Rectal smooth muscle tissue (tissue), 1 donor: ENCODE data around the gene SYNPO.

Source experiments
- H3K27ac ChIP-seq: one replicate; pipeline ENCODE4 v1.7.0; 2013; ENCODE audit warnings: low read depth, low read length, inconsistent platforms
- H3K27me3 ChIP-seq: one replicate; pipeline ENCODE4 v1.7.0; 2013; ENCODE audit warnings: low read length; ENCODE audit not compliant: control insufficient read depth, insufficient read depth
- H3K36me3 ChIP-seq: one replicate; pipeline ENCODE4 v1.7.0; 2013; ENCODE audit warnings: low read length; ENCODE audit not compliant: control insufficient read depth, insufficient read depth
- H3K4me1 ChIP-seq: one replicate; pipeline ENCODE4 v1.7.0; 2013; ENCODE audit warnings: low read length; ENCODE audit not compliant: control insufficient read depth, insufficient read depth
- H3K4me3 ChIP-seq: one replicate; pipeline ENCODE4 v1.7.0; 2013; ENCODE audit warnings: low read length
- H3K9ac ChIP-seq: one replicate; pipeline ENCODE4 v1.7.0; 2013; ENCODE audit warnings: low read length

The SYNPO gene

GRCh38 chr5:150651382-150651781 is 10.9 kb downstream of the SYNPO start:
- no peak overlapping the region for H3K9ac ChIP-seq
- H3K4me1 ChIP-seq = no peaks in the 10 kb centered on the region
- H3K36me3 ChIP-seq = peaks cover 7% of the 10 kb centered on the region
- no peak overlapping the region for H3K4me3 ChIP-seq
- H3K27ac ChIP-seq = no peak overlapping the region
- H3K27me3 ChIP-seq = no peaks in the 10 kb centered on the region

GRCh38 chr5:150651924-150652671 is 11.6 kb downstream of the SYNPO start:
- H3K36me3 ChIP-seq = peaks cover 7% of the 10 kb centered on the region
- H3K4me1 ChIP-seq = peaks cover 2% of the 10 kb centered on the region
- H3K4me3 ChIP-seq = no peak overlapping the region
- H3K9ac ChIP-seq = no peak overlapping the region
- no peaks in the 10 kb centered on the region for H3K27me3 ChIP-seq
- no peak overlapping the region for H3K27ac ChIP-seq

DNA sequence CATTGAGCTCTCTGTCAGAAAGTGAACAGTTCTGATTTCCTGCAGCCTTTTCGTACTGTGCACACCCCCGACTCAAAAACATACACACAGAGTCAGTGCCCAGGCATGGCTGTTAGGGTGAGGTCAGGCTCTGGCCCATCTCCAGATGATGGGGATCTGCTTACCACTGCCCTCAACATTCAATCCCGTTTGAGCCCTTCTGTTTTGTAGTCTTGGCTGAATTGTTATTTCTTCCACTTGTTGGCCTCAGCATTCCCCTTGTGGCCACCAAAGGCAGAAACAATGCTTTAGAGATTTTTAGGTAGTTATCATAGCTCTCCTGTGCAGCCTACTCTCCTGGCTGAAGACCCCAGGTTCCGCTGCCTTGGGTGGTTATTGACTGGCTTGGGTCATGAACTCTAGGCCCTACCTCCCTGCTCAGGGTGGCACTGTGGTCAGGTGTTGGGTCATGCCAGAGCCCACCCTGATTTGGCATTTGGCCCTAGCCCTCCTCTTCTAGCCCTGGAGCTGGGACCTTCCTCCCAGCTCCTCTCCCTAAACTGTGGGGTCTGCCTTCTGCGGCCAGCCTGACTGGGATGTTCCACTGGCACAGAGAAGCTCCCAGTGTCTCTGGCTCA is 12.8 kb downstream of the SYNPO start:
- H3K9ac ChIP-seq = no peak overlapping the region

DNA sequence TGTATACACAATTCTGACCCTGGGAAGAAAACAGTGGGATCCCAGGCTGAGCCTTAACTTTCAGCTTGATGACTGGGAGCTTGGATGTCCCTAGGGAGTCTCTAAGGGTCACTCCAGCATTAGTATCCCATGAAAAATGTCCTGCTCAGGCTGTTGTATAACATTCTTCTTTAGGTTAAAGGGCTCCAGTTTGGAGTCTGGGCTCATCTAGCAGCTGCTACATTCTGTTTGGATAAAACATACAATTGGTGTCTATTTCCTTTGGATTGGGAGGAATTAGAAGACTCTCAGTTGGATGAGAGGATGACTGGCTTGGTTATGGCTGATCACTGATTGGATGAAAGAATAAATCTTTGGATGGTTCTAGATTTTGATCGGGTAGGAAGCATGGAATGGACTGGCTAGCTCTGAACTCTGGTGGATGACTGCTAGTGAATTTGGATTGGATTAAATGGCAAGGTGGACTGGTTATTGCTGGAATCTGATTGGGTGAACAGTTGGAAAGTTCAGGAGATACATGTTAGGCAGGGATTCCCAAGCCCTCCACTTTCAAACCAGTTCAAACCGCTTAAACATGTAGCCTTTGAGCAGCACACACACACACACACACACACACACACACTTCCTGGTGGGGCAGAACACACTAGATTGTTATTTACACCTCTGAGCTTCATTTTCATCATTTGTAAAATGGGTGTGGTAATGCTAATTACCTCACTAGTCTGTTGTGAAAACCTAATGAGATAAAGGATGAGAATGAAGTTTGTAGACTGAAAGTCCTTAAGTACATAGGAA is 13.5 kb downstream of the SYNPO start:
- no peaks in the 10 kb centered on the region for H3K36me3 ChIP-seq
- H3K27ac ChIP-seq = no peak overlapping the region
- H3K9ac ChIP-seq = no peak overlapping the region

More for the DNA sequence above, 12.8 kb downstream of the SYNPO start:
- H3K27ac ChIP-seq = no peak overlapping the region
- H3K27me3 ChIP-seq = no peaks in the 10 kb centered on the region
- H3K36me3 ChIP-seq = peaks cover 5% of the 10 kb centered on the region
- H3K4me3 ChIP-seq = no peak overlapping the region
- peaks cover 7% of the 10 kb centered on the region for H3K4me1 ChIP-seq

DNA sequence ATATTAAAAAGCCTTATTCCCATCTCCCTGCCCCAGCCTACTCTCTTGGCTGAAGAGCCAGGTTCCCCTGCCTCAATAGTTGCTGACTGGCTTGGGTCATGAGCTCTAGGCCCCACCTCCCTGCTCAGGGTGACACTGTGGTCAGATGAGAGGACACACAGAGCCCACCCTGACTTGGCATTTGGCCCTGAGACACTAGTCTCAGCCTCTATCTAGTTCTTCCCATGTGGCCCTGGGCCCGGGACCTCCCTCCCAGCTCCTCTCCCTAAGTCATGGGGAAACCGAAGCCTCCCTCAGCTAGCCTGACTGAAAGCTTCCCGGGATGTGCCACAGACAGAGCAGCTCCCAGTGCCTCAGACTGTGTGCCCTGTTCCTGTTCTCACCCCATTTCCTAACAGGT is 14.8 kb downstream of the SYNPO start:
- H3K9ac ChIP-seq = no peak overlapping the region

More for the DNA sequence above, 13.5 kb downstream of the SYNPO start:
- Histone ChIP-seq H3K4me1 (peaks cover 7% of the 10 kb centered on the region), H3K27me3 (no peaks in the 10 kb centered on the region), H3K4me3 (no peak overlapping the region)

DNA sequence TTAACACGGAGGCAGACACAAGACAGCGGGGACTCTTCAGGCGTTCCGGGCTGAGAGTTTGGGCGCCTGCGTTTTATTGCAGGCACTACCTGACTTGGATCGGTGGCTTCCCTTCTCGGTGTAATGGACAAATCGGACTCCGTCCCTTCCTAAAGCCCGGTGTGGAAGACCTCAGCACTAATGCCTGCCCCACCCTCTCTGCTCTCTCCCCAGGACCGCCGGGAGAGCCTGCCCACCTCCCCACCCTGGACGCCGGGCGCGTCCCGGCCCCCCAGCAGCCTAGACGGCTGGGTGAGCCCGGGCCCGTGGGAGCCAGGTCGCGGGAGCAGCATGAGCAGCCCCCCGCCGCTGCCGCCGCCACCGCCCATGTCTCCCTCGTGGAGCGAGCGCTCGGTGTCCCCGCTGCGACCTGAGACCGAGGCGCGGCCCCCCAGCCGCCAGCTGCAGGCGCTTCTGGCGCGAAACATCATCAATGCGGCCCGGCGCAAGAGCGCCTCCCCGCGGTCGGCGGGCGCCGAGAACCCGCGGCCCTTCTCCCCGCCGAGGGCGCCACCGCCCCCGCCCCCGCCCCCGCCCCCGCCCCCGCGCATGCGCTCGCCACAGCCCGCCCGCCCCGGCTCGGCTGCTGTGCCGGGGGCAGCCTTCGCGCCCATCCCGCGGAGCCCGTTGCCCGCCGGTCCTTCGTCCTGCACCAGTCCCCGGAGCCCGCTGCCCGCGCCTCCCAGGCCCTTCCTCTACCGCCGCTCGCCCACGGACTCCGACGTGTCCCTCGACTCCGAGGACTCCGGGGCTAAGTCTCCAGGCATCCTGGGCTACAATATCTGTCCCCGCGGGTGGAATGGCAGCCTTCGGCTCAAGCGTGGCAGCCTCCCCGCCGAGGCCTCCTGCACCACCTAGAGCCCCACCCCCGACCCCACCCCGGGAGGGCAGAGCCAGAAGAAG is 16.0 kb downstream of the SYNPO start:
- Histone ChIP-seq H3K9ac (no peak overlapping the region), H3K27me3 (no peaks in the 10 kb centered on the region), H3K4me3 (peak overlapping the region; percentile 69), H3K4me1 (peaks cover 7% of the 10 kb centered on the region), H3K27ac (no peak overlapping the region), H3K36me3 (no peaks in the 10 kb centered on the region)

More for the DNA sequence above, 14.8 kb downstream of the SYNPO start:
- H3K36me3 ChIP-seq = no peaks in the 10 kb centered on the region
- H3K4me1 ChIP-seq = peaks cover 7% of the 10 kb centered on the region
- H3K4me3 ChIP-seq = no peak overlapping the region
- H3K27ac ChIP-seq = no peak overlapping the region
- no peaks in the 10 kb centered on the region for H3K27me3 ChIP-seq

DNA sequence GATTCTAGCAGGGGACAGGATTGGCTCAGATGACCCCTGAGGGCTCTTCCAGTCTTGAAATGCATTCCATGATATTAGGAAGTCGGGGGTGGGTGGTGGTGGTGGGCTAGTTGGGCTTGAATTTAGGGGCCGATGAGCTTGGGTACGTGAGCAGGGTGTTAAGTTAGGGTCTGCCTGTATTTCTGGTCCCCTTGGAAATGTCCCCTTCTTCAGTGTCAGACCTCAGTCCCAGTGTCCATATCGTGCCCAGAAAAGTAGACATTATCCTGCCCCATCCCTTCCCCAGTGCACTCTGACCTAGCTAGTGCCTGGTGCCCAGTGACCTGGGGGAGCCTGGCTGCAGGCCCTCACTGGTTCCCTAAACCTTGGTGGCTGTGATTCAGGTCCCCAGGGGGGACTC is 17.7 kb downstream of the SYNPO start:
- H3K4me1 ChIP-seq = peaks cover 7% of the 10 kb centered on the region
- H3K9ac ChIP-seq = no peak overlapping the region
- no peak overlapping the region for H3K27ac ChIP-seq
- H3K27me3 ChIP-seq = no peaks in the 10 kb centered on the region
- H3K4me3 ChIP-seq = no peak overlapping the region
- H3K36me3 ChIP-seq = no peaks in the 10 kb centered on the region

GRCh38 chr5:150658699-150659265 is 18.3 kb downstream of the SYNPO start:
- H3K4me3 ChIP-seq = no peak overlapping the region
- H3K4me1 ChIP-seq = peaks cover 7% of the 10 kb centered on the region
- H3K9ac ChIP-seq = no peak overlapping the region
- H3K36me3 ChIP-seq = no peaks in the 10 kb centered on the region
- no peak overlapping the region for H3K27ac ChIP-seq
- no peaks in the 10 kb centered on the region for H3K27me3 ChIP-seq

GRCh38 chr5:150659360-150660107 is 19.1 kb downstream of the SYNPO start:
- Histone ChIP-seq H3K27ac (no peak overlapping the region), H3K36me3 (no peaks in the 10 kb centered on the region), H3K4me1 (peaks cover 7% of the 10 kb centered on the region), H3K9ac (no peak overlapping the region), H3K27me3 (no peaks in the 10 kb centered on the region), H3K4me3 (no peak overlapping the region)

DNA sequence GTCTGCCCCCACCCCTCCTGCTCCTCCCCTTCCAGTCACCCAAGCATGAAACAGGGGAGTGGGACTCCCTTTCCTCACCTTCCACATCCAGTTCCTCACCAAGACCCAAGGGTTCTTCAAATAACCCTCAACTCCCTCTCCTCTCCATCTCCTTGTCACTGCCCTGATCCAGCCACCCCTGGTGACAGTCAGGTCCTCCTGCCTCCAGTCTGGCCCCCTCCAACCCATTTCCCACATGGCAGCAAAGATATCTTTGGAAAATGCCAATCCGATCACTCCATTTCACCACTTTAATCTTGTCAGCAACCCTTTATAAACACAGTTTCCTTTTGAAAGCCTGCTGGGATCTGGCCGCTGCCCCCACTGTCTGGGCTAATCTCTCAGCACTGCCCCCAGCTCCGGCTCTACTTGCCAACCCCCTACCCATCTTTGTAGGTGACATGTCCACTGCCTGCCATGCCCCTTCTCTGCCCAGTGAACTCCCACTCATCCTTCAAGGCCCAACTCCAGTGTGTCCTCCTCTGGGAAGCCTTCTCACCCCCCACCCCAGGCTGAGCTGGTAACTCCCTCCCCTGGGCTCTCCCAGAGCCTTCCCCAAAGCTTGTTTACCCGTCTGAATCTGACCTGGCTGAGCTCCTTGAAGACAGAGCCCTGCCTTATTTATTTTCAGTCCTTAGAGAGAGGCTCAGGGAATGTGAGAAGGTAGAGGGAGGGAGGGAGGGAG is 19.8 kb downstream of the SYNPO start:
- H3K27ac ChIP-seq = no peak overlapping the region
- H3K27me3 ChIP-seq = no peaks in the 10 kb centered on the region
- peaks cover 7% of the 10 kb centered on the region for H3K4me1 ChIP-seq
- no peaks in the 10 kb centered on the region for H3K36me3 ChIP-seq
- H3K4me3 ChIP-seq = no peak overlapping the region
- H3K9ac ChIP-seq = no peak overlapping the region

- Histone ChIP-seq H3K36me3 (no peaks in the 10 kb centered on the region), H3K27me3 (no peaks in the 10 kb centered on the region), H3K9ac (no peak within 1 kb of the TSS), H3K27ac (no peak within 1 kb of the TSS), H3K4me3 (no peak within 1 kb of the TSS), H3K4me1 (peaks cover 7% of the 10 kb centered on the region)
These were observed 20.6 kb downstream of the SYNPO start, which contains the start of gene MYOZ3 for GRCh38 chr5:150661086-150661485. MYOZ3 (plus strand) TSS chr5:150661251; CDS start chr5:150662942, 1,691 bp downstream.
